Measurements from ENCODE around the gene PATL2.
"Not testable (repeated sequence)": the region's sequence is repeated elsewhere in the genome, so short reads cannot be mapped to it uniquely, and the experiment has no call there.

Gene PATL2

DNA sequence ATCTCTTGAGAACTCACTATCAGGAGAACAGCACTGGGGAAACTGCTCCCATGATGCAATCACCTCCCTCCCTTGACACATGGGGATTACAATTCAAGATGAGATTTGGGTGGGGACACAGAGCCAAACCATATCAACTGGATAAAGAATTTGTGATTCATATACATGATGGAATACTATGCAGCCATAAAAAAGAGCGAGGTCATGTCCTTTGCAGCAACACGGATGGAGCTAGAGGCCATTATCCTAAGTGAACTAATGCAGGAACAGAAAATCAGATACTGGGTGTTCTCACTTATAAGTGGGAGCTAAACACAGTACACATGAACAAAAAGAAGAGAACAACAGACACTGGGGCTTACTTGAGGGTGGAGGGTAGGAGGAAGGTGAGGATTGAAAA lies 64.7 kb downstream of the PATL2 start:
- DNase-seq = no peak

DNA sequence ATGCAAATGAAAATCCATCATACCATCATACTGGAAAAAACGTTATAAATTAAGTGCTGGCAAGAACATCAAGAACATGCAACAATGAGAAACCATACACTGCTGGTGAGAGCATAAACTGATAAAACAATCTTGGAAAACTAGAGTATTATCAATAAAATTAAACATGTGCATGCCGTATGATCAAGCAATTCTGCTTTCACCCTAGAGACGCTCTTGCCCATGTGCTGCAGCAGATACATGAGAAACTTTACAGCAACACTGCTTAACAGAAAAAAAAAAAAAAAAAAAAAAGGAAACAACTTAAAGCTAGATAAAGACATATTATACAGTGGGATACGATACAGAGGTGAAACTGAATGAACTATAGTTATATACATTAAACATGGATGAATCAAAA lies 69.5 kb downstream of the PATL2 start:
- DNase-seq = no peak

DNA sequence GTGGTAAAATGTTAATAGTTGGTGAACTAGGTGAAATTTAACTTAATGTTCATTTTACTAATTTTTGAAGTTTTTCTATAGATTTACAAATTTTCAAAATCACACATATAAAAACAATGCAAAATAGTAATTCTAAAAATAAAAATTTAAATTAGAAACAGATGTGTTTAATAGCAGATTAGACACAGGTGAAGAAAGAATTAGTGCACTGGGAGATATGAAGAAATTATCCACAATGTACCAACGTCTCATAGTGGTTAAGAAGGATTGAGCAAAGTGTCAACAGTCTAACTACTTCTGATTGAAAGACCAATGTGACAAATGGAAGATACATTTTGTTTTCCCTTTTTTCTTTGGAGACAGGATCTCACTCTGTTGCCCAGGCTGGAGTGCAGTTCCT lies 74.1 kb downstream of the PATL2 start:
- no peak for DNase-seq

DNA sequence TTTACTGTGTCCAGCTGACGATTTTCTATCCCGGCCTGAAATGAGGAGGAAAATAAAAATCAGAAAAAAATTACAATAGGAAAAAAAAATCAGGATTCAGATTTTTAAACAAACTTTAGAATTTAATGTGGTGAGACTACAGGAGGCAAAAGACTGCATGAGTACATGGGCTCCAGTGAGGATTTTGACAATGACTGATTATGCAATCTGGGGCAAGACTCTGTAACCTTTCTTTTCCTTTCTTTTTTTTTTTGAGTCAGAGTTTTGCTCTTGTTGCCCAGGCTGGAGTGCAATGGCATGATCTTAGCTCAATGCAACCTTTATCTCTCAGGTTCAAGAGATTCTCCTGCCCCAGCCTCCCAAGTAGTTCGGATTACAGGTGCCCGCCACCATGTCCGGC lies 77.5 kb downstream of the PATL2 start:
- DNase-seq = no peak

DNA sequence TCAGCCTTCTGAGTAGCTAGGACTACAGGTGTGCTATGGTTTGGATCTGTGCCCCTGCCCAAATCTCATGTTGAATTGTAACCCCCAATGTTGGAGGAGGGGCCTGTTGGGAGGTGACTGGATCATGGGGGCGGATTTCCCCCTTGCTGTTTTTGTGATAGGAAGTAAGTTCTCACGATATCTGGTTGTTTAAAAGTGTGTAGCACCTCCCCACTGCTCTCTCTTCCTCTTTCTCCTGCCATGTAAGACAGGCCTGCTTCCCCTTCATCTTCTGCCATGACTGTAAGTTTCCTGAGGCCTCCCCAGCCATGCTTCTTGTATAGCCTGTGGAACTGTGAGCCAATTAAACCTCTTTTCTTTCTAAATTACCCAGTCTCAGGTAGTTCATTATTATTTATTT lies 85.8 kb downstream of the PATL2 start:
- DNase-seq = not testable (repeated sequence)

DNA sequence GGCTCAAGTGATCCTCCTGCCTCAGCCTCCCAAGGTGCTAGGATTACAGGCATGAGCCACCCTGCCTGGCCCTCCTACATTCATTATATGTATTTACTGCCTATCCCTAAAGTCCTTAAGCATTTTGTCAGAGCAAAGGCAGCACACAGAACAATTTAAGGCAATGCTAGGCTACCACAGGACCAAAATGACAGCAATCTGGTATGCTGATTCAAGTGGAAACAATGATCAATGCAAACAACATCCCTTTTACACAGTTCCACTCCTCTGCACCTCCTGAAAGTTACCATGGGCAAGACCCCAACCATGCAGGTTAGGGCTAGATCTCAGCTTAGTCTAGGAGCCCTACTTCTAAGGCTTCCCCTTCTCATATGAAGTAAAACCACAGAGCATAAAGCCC lies 87.9 kb downstream of the PATL2 start:
- no peak for DNase-seq

DNA sequence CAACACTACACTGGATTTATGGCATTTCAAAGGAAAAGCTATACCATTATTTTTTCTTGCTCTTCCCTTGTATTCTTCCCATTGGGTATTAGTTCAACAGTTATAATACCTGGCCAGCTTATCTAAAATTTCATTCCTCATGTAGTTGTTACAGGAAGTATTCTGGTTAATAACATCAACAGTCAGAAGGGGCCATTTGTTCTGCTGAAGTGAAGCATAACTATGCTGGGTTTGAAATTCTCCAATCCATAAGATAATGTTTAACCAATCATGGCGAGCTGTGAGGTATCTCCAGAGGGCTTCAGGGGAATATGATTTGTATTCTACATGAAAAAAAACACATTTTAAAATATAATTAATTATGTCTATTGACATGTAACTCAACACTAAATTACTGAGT lies 91.0 kb downstream of the PATL2 start:
- DNase-seq = no peak

DNA sequence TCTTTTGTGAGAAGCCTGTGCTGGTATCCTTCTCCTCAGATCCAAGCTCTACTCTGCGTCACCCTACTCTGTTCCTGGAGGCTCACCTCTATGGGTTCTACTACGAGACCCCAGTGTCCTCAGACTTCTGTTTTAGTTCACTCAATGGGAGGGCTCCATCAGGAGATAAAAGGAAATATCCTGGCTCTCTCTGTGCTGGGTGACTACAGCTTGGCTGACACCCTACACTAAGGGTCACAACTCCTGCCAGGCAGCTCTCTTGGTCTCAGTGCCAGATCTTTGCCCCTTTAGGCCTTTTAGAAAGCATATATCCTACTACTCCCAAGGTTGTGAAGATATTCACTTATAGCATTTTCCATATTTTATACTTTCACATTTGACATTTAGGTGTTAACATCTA lies 94.1 kb downstream of the PATL2 start:
- DNase-seq = no peak
